AG09319 (cell line): ENCODE data around the gene ARMC9.

Source experiments
- DNase-seq: peaks from one replicate; pipeline ENCODE4 v3.0.0-alpha.2; 2010; ENCODE audit warnings: low read depth; ENCODE audit errors: extremely low read depth
- CTCF ChIP-seq: IDR thresholded peaks from 2 replicates; pipeline ENCODE4 v1.5.1; 2011; ENCODE audit warnings: low read depth, mild to moderate bottlenecking, inconsistent platforms, low read length, moderate library complexity

The ARMC9 gene

GRCh38 chr2:231293163-231293562 is 94.7 kb downstream of the ARMC9 start:
- DNase-seq, result no peak
- TF ChIP-seq CTCF, result no peak

- TF ChIP-seq CTCF, result no peak
- DNase-seq, result no peak
Measured at GRCh38 chr2:231294116-231294515, 95.7 kb downstream of the ARMC9 start.

- DNase-seq, result no peak
- TF ChIP-seq CTCF, result no peak
Measured at GRCh38 chr2:231294571-231295362, 96.3 kb downstream of the ARMC9 start.

- DNase-seq, result no peak
- TF ChIP-seq CTCF, result no peak
Measured at GRCh38 chr2:231295363-231295655, 96.9 kb downstream of the ARMC9 start.

- no peak for TF ChIP-seq CTCF
- DNase-seq, result no peak
Measured at GRCh38 chr2:231296401-231296974, 98.1 kb downstream of the ARMC9 start.

GRCh38 chr2:231297108-231297908 is 98.9 kb downstream of the ARMC9 start:
- no peak for DNase-seq
- peak; percentile 62 for TF ChIP-seq CTCF

GRCh38 chr2:231298091-231298490 is 99.7 kb downstream of the ARMC9 start:
- no peak for TF ChIP-seq CTCF
- DNase-seq, result no peak
